HG02623 (cell line): Measurements from ENCODE around the gene ZNF711.
"Not testable (repeated sequence)": the region's sequence is repeated elsewhere in the genome, so short reads cannot be mapped to it uniquely, and the experiment has no call there.

ENCODE experiments used
- ATAC-seq: cut with Tn5 transposase; IDR thresholded peaks from one replicate; pipeline ENCODE4 v1.9.1; 2021; ENCODE audit warnings: moderate library complexity; ENCODE audit not compliant: unreplicated experiment

The ZNF711 gene

GRCh38 chrX:85243761-85244449, at the start of gene ZNF711, which contains the start of gene SATL1:
TSS of gene ZNF711 (plus strand) at chrX:85243991. CDS start at chrX:85247573, 3,582 bp downstream.
TSS of gene SATL1 (minus strand) at chrX:85243779. CDS start at chrX:85108968, 134,811 bp downstream.
- peak; percentile 54 for ATAC-seq

GRCh38 chrX:85196319-85196718, 47.5 kb upstream of the ZNF711 start:
- ATAC-seq: no peak

- ATAC-seq: no peak
Measured at GRCh38 chrX:85203461-85203970, 40.3 kb upstream of the ZNF711 start.

GRCh38 chrX:85213792-85214530, 29.8 kb upstream of the ZNF711 start:
- ATAC-seq: no peak

- ATAC-seq: no peak
Measured at GRCh38 chrX:85215946-85216345, 27.8 kb upstream of the ZNF711 start.

GRCh38 chrX:85221361-85221760, 22.4 kb upstream of the ZNF711 start:
- ATAC-seq: peak; percentile 57

- ATAC-seq: no peak
Measured at GRCh38 chrX:85223359-85223758, 20.4 kb upstream of the ZNF711 start.

- ATAC-seq: no peak
Measured at GRCh38 chrX:85243155-85243554, 636 bp upstream of the ZNF711 start.

- peak; percentile 36 for ATAC-seq
Measured at GRCh38 chrX:85244450-85245211, 840 bp downstream of the ZNF711 start.

GRCh38 chrX:85285286-85285685, 41.5 kb downstream of the ZNF711 start:
- not testable (repeated sequence) for ATAC-seq

GRCh38 chrX:85288992-85289723, 45.4 kb downstream of the ZNF711 start:
- ATAC-seq: no peak

- no peak for ATAC-seq
Measured at GRCh38 chrX:85303544-85303943, 59.8 kb downstream of the ZNF711 start.

- ATAC-seq: no peak
Measured at GRCh38 chrX:85309717-85310116, 65.9 kb downstream of the ZNF711 start.

GRCh38 chrX:85311348-85311747, 67.6 kb downstream of the ZNF711 start:
- ATAC-seq: not testable (repeated sequence)
